RKO (cell line): ENCODE results near the gene CHD1.
A peak's percentile ranks its signal among the peaks of the same experiment; 100 is the strongest.

Experiments used
- DNase-seq: peaks from one replicate; pipeline ENCODE4 v3.0.0-alpha.2; 2016; ENCODE audit warnings: low spot score

CHD1 gene

GRCh38 chr5:98935206-98935605, 6.4 kb upstream of the CHD1 start:
- no peak for DNase-seq

GRCh38 chr5:98934546-98934945, 5.7 kb upstream of the CHD1 start:
- DNase-seq: no peak

GRCh38 chr5:98933445-98934072, 4.8 kb upstream of the CHD1 start:
- no peak for DNase-seq

- no peak for DNase-seq
These were observed 2.4 kb upstream of the CHD1 start for GRCh38 chr5:98930972-98931762.

- DNase-seq: no peak
These were observed 997 bp upstream of the CHD1 start for GRCh38 chr5:98929710-98930298.

- peak; percentile 40 for DNase-seq
These were observed 576 bp downstream of the CHD1 start for GRCh38 chr5:98927989-98928872.

- DNase-seq: peak; percentile 66
These were observed 1.4 kb downstream of the CHD1 start for GRCh38 chr5:98927242-98927988.

GRCh38 chr5:98923966-98924365, 4.8 kb downstream of the CHD1 start:
- no peak for DNase-seq

- DNase-seq: no peak
These were observed 6.8 kb downstream of the CHD1 start for GRCh38 chr5:98921947-98922505.

GRCh38 chr5:98917433-98917832, 11.4 kb downstream of the CHD1 start:
- no peak for DNase-seq

GRCh38 chr5:98916540-98916939, 12.3 kb downstream of the CHD1 start:
- no peak for DNase-seq

- no peak for DNase-seq
These were observed 14.9 kb downstream of the CHD1 start for GRCh38 chr5:98913911-98914310.

GRCh38 chr5:98911280-98912040, 17.3 kb downstream of the CHD1 start:
- no peak for DNase-seq

- DNase-seq: no peak
These were observed 19.4 kb downstream of the CHD1 start for GRCh38 chr5:98909363-98909762.

- DNase-seq: no peak
These were observed 20.9 kb downstream of the CHD1 start for GRCh38 chr5:98907951-98908350.

GRCh38 chr5:98906756-98907355, 22.0 kb downstream of the CHD1 start:
- no peak for DNase-seq

- peak; percentile 75 for DNase-seq
These were observed 22.7 kb downstream of the CHD1 start for GRCh38 chr5:98905857-98906688.

- DNase-seq: peak; percentile 83
These were observed 24.0 kb downstream of the CHD1 start for GRCh38 chr5:98904780-98905179.

GRCh38 chr5:98902733-98903132, 26.1 kb downstream of the CHD1 start:
- DNase-seq: peak; percentile 56
